ENCODE measurements around the gene TRANK1. TPM values are rescaled to one million over a fixed set of nuclear protein-coding genes. Genes with fewer than 3 reads are reported as not detected.

The TRANK1 gene
- polyA plus RNA-seq, 1 donor from 2014 or later, result 11.6 TPM

DNA sequence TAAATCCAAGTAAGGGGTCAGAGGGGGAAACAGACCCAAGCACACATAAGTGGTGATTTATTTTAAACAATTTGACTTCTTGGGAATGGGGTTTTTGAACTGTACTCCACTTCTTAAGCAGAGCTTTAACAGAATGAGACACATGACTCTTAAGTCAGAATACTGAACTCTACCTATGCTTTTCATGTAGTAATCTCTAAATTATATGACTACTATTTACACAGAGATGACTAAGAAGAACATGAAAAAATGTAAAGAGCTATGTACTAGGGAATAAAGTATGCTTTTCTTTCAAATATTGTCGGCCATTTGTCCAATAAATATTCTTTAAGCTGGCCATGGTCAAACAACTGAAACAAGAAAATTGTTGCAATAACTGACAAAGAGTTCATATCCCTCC, 35.2 kb downstream of the TRANK1 start:
- Histone ChIP-seq H3K9ac (ENCODE audit: low read length) (no peak overlapping the region), H3K4me3 (ENCODE audit: low read length) (no peak overlapping the region), H4K20me1 (ENCODE audit: insufficient read depth) (no peaks in the 10 kb centered on the region), H3K79me2 (replicated peaks; ENCODE audit: insufficient read depth, low read length) (no peaks in the 10 kb centered on the region), H2AFZ (ENCODE audit: low read depth, low read length) (no peak overlapping the region), H3K9me2 (ENCODE audit: insufficient read depth, low read length) (no peaks in the 10 kb centered on the region), H3K27me3 (ENCODE audit: insufficient read depth, low read depth, low read length) (no peaks in the 10 kb centered on the region), H3K4me2 (ENCODE audit: low read length) (no peak overlapping the region), H3F3A (ENCODE audit: insufficient read depth, low read length, poor library complexity, severe bottlenecking) (no peaks in the 10 kb centered on the region), H3K27ac (ENCODE audit: low read length) (no peak overlapping the region), H3K36me3 (ENCODE audit: insufficient read depth, low read length) (no peaks in the 10 kb centered on the region), H3K9me3 (ENCODE audit: low read length) (no peaks in the 10 kb centered on the region)
- TF ChIP-seq EP300 (conservative IDR thresholded peaks at IDR 0.05; ENCODE audit: poor library complexity, severe bottlenecking) (no peak), POLR2AphosphoS5 (IDR thresholded peaks at IDR 0.05) (no peak), TAF1 (IDR thresholded peaks at IDR 0.05; ENCODE audit: low read depth) (no peak), SMC3 (conservative IDR thresholded peaks at IDR 0.05; ENCODE audit: poor library complexity) (no peak), MXI1 (conservative IDR thresholded peaks at IDR 0.05; ENCODE audit: poor library complexity, severe bottlenecking) (no peak), EZH2 (IDR thresholded peaks at IDR 0.05; ENCODE audit: borderline replicate concordance, insufficient read depth, low read length, poor library complexity, severe bottlenecking) (no peak), RAD21 (conservative IDR thresholded peaks at IDR 0.05) (no peak)
- TF ChIP-seq, protein P1, sequence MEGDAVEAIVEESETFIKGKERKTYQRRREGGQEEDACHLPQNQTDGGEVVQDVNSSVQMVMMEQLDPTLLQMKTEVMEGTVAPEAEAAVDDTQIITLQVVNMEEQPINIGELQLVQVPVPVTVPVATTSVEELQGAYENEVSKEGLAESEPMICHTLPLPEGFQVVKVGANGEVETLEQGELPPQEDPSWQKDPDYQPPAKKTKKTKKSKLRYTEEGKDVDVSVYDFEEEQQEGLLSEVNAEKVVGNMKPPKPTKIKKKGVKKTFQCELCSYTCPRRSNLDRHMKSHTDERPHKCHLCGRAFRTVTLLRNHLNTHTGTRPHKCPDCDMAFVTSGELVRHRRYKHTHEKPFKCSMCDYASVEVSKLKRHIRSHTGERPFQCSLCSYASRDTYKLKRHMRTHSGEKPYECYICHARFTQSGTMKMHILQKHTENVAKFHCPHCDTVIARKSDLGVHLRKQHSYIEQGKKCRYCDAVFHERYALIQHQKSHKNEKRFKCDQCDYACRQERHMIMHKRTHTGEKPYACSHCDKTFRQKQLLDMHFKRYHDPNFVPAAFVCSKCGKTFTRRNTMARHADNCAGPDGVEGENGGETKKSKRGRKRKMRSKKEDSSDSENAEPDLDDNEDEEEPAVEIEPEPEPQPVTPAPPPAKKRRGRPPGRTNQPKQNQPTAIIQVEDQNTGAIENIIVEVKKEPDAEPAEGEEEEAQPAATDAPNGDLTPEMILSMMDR (IDR thresholded peaks at IDR 0.05; ENCODE audit: poor library complexity, severe bottlenecking), result no peak
- TF ChIP-seq, protein P2, sequence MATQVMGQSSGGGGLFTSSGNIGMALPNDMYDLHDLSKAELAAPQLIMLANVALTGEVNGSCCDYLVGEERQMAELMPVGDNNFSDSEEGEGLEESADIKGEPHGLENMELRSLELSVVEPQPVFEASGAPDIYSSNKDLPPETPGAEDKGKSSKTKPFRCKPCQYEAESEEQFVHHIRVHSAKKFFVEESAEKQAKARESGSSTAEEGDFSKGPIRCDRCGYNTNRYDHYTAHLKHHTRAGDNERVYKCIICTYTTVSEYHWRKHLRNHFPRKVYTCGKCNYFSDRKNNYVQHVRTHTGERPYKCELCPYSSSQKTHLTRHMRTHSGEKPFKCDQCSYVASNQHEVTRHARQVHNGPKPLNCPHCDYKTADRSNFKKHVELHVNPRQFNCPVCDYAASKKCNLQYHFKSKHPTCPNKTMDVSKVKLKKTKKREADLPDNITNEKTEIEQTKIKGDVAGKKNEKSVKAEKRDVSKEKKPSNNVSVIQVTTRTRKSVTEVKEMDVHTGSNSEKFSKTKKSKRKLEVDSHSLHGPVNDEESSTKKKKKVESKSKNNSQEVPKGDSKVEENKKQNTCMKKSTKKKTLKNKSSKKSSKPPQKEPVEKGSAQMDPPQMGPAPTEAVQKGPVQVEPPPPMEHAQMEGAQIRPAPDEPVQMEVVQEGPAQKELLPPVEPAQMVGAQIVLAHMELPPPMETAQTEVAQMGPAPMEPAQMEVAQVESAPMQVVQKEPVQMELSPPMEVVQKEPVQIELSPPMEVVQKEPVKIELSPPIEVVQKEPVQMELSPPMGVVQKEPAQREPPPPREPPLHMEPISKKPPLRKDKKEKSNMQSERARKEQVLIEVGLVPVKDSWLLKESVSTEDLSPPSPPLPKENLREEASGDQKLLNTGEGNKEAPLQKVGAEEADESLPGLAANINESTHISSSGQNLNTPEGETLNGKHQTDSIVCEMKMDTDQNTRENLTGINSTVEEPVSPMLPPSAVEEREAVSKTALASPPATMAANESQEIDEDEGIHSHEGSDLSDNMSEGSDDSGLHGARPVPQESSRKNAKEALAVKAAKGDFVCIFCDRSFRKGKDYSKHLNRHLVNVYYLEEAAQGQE (IDR thresholded peaks at IDR 0.05; ENCODE audit: borderline replicate concordance), result no peak

DNA sequence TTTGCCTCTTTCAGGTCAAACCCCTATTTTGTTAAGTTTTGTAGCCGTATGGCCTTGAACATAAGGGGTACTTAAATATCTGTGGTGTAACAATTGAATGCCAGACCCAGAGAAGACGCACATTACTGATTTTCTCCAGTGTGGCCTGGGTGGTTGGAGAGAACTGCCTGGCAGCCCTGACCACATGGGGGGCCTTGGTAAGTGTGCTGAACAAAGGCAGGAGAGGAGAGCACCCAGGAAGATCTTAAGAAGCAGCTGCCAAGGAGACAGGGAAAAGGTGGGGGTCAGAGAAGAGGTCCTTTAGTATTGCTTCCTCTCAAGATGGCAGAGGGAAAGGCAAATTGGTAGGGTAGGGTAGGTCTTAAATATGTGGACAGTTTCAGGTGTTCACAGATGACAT, 35.7 kb downstream of the TRANK1 start:
- no peaks in the 10 kb centered on the region for H3F3A ChIP-seq (ENCODE audit: insufficient read depth, low read length, poor library complexity, severe bottlenecking)

More for the DNA sequence above, 35.7 kb downstream of the TRANK1 start:
- H3K27me3 ChIP-seq (ENCODE audit: insufficient read depth, low read depth, low read length), result no peaks in the 10 kb centered on the region
- H3K36me3 ChIP-seq (ENCODE audit: insufficient read depth, low read length), result no peaks in the 10 kb centered on the region
- no peak overlapping the region for H2AFZ ChIP-seq (ENCODE audit: low read depth, low read length)
- no peaks in the 10 kb centered on the region for H3K79me2 ChIP-seq (replicated peaks; ENCODE audit: insufficient read depth, low read length)
- TF ChIP-seq RAD21 (conservative IDR thresholded peaks at IDR 0.05) (no peak), POLR2AphosphoS5 (IDR thresholded peaks at IDR 0.05) (no peak), EP300 (conservative IDR thresholded peaks at IDR 0.05; ENCODE audit: poor library complexity, severe bottlenecking) (no peak), TAF1 (IDR thresholded peaks at IDR 0.05; ENCODE audit: low read depth) (no peak), EZH2 (IDR thresholded peaks at IDR 0.05; ENCODE audit: borderline replicate concordance, insufficient read depth, low read length, poor library complexity, severe bottlenecking) (no peak), MXI1 (conservative IDR thresholded peaks at IDR 0.05; ENCODE audit: poor library complexity, severe bottlenecking) (no peak), SMC3 (conservative IDR thresholded peaks at IDR 0.05; ENCODE audit: poor library complexity) (no peak)
- TF ChIP-seq, protein P2 (IDR thresholded peaks at IDR 0.05; ENCODE audit: borderline replicate concordance), result no peak
- TF ChIP-seq, protein P1 (IDR thresholded peaks at IDR 0.05; ENCODE audit: poor library complexity, severe bottlenecking), result no peak
- no peak overlapping the region for H3K9ac ChIP-seq (ENCODE audit: low read length)
- H3K27ac ChIP-seq (ENCODE audit: low read length), result no peak overlapping the region
- H3K9me2 ChIP-seq (ENCODE audit: insufficient read depth, low read length), result no peaks in the 10 kb centered on the region
- no peak overlapping the region for H3K4me3 ChIP-seq (ENCODE audit: low read length)
- H4K20me1 ChIP-seq (ENCODE audit: insufficient read depth), result no peaks in the 10 kb centered on the region
- H3K9me3 ChIP-seq (ENCODE audit: low read length), result no peaks in the 10 kb centered on the region
- no peak overlapping the region for H3K4me2 ChIP-seq (ENCODE audit: low read length)
